GM21447 (cell line): ENCODE results near the gene PANK4.
A peak's percentile ranks its signal among the peaks of the same experiment; 100 is the strongest.

Source experiments
- ATAC-seq: cut with Tn5 transposase; IDR thresholded peaks from one replicate; pipeline ENCODE4 v1.9.1; 2021; ENCODE audit not compliant: unreplicated experiment

PANK4 gene

GRCh38 chr1:2530513-2531361 is 4.3 kb upstream of the PANK4 start:
- no peak for ATAC-seq

- ATAC-seq = no peak
Measured at GRCh38 chr1:2529784-2530512, 3.6 kb upstream of the PANK4 start, which contains the start of gene HES5. TSS of gene HES5 (minus strand) at chr1:2530263. CDS start at chr1:2530164, 99 bp downstream.

- ATAC-seq = no peak
Measured at GRCh38 chr1:2528966-2529783, 2.8 kb upstream of the PANK4 start.

GRCh38 chr1:2528611-2528965 is 2.2 kb upstream of the PANK4 start:
- no peak for ATAC-seq

GRCh38 chr1:2528016-2528415 is 1.6 kb upstream of the PANK4 start:
- no peak for ATAC-seq

GRCh38 chr1:2527556-2527860 is 1.1 kb upstream of the PANK4 start:
- no peak for ATAC-seq

- peak; percentile 27 for ATAC-seq
Measured at GRCh38 chr1:2526824-2527555, 594 bp upstream of the PANK4 start.

GRCh38 chr1:2525572-2525919 is 850 bp downstream of the PANK4 start:
- no peak for ATAC-seq

- ATAC-seq = no peak
Measured at GRCh38 chr1:2523891-2524609, 2.3 kb downstream of the PANK4 start.

- ATAC-seq = no peak
Measured at GRCh38 chr1:2523191-2523890, 3.1 kb downstream of the PANK4 start.

- ATAC-seq = no peak
Measured at GRCh38 chr1:2522230-2522629, 4.2 kb downstream of the PANK4 start.

- no peak for ATAC-seq
Measured at GRCh38 chr1:2520806-2521205, 5.6 kb downstream of the PANK4 start.

- ATAC-seq = no peak
Measured at GRCh38 chr1:2520206-2520605, 6.2 kb downstream of the PANK4 start.

GRCh38 chr1:2519729-2520128 is 6.7 kb downstream of the PANK4 start:
- no peak for ATAC-seq

- ATAC-seq = no peak
Measured at GRCh38 chr1:2519029-2519685, 7.2 kb downstream of the PANK4 start.

- no peak for ATAC-seq
Measured at GRCh38 chr1:2518528-2518927, 7.9 kb downstream of the PANK4 start.

GRCh38 chr1:2517966-2518365 is 8.4 kb downstream of the PANK4 start:
- no peak for ATAC-seq

GRCh38 chr1:2516946-2517345 is 9.4 kb downstream of the PANK4 start:
- no peak for ATAC-seq

- ATAC-seq = no peak
Measured at GRCh38 chr1:2516124-2516523, 10.3 kb downstream of the PANK4 start.

GRCh38 chr1:2515763-2516080 is 10.7 kb downstream of the PANK4 start:
- no peak for ATAC-seq
